GM03348 (cell line): ENCODE results near the gene OXT.

Source experiments
- DNase-seq: peaks from one replicate; pipeline ENCODE4 v3.0.0; 2012; ENCODE audit warnings: low spot score

Gene OXT

DNA sequence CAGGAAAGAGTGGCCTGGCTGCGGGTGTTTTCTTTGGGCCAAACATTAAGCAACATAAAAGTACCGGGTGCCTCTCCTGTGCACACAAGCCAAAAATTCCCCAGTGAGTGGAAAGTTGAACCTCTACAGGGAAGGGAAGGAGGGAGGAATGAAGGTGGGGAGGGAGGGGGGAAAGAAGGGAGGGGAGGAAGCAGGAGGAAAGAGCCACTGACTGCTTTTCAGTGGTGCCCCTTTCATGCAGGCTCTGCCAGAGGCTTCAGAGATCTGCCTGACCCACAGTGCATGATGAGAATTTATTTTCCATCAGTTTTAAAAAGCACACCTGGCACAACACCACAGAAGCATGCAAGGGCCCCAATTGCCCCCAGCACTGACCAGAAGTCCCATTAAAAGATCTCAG, 40.6 kb downstream of the OXT start:
- no peak for DNase-seq

DNA sequence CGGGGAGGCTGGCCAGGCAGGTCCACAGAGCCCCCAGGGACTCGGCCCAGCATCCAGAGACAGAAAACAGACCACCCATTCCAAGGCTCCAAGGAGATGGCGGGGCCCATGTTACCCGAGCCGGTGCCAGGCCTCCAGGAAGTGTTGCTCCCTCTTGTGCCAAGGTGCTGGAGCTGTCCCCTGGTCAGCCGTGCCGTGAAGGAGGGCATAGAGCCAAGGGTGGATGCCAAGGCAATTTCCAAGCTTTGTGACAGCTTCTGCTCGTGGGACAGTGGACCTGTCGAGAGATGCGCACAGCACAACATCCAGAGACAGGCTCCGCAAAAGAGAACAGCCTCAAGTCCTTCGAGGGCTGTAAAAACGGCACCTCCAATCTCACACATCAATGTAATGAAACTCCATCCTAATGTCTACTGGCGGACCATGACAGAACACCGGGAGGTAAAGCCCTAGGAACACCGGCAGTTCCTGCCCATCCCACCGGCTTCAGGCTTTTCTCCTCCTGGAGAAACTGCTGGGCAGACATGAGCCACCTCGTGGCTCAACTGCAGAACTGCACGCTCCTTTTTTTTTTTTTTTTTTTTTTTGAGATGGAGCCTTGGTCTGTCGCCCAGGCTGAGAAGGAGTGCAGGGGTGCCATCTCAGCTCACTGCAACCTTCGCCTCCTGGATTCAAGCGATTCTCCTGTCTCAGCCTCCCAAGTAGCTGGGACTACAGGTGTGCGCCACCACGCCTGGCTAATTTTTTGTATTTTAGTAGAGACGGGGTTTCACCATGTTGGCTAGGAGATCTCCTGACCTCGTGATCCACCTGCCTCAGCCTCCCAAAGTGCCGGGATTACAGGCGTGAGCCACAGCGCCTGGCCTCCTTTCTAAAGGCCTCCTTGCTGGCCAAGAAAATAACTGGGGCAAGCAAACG, 44.0 kb downstream of the OXT start:
- DNase-seq = peak; percentile 91

DNA sequence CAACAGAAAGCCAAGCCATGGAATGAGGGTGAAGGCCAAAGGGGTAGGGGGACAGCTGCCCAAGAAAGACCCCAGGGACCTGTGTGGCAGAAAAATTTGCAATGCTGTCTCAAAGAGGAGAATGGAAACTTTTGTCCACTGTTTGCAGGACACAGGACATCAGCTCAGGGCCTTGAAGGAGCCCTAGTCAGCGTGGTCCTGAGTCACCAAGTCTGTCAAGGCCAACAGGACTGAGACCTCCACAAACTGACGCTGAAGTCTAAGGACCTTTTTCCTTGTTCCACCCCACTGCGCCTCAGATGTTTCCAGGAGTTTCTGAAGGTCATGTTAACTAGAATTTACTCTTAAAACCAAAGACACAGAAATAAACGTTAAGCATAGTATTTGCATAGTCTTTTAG, 44.9 kb downstream of the OXT start:
- no peak for DNase-seq

DNA sequence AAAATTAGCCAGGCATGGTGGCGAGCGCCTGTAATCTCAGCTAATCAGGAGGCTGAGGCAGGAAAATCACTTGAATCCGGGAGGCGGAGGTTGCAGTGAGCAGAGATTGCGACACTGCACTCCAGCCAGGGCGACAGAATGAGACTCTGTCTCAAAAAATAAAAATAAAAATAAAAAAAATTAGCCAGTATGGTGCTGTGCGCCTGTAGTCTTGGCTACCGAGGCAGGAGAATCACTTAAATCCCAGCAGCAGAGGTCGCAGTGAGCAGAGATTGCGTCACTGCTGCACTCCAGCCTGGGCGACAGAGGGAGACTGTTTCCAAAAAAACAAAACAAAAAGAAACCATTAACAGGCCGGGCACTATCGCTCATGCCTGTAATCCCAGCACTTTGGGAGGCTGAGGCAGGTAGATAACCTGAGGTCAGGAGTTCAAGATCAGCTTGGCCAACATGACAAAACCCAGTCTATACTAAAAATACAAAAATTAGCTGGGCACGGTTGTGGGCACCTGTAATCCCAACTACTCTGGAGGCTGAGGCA, 46.5 kb downstream of the OXT start:
- DNase-seq = peak; percentile 75

DNA sequence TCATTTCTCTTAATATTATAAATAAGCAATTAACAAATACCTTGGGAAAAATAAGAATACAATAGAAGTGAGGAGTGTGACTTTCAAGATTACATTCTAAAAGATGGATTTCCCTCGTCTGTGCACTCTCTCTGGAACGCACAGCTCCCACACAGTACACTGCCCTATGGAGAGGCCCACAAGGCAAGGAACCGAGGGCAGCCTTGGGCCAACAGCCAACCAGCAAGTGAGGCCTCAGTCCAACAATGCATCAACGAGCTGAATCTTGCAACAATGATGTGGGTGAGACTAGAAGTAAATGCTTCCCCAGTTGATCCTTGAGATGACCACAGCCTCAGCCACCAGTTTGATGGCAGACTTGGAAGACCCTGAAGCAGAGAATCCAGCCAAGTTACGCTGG, 47.6 kb downstream of the OXT start:
- no peak for DNase-seq

DNA sequence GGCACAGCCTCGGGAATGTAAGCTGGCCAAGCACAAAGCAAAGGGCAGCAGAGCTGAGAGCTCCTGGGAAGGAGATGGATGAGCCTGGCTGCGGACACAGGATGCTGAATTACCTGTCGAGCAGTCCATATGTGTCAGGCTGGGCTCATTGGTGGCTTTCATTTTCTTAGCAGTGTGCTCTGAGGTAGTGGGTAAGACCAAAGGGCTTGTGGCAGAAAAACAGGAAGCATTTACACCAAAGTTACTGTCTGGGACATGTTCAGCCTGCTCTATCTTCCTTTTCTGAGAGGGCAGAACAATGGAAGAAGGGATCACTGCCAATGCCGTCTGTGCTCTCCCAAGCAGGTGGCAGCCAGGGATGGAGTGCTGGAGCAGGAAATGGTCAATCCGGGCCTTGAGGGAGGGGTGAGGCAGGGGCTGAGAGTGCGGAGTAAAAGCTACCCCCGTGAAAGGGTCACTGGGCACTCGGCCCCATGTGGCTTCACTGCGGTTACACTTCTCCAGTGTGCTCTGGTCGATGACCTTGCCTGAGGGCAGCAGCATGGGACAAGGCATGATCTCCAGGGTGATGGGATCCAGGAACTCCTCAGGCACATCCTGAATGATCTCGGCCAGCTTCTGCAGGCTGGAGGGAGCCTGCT, 50.0 kb downstream of the OXT start:
- no peak for DNase-seq
